Esophagus muscularis mucosa (tissue), 3 donors: ENCODE measurements around the gene PRXL2B.
"Not testable (repeated sequence)": the region's sequence is repeated elsewhere in the genome, so short reads cannot be mapped to it uniquely, and the experiment has no call there.

Source experiments
- POLR2A ChIP-seq: fragments of 450-650 bp; IDR thresholded peaks from one replicate; pipeline ENCODE4 v1.6.1; 2017; ENCODE audit warnings: antibody characterized with exemption, moderate library complexity, mild to moderate bottlenecking, low read depth
- TF ChIP-seq, protein P1 (sequence below), 3 experiments: fragments of 200-600 bp in 2 of 3; fragments of 450-650 bp in 1 of 3; sonication (generic) in 2 of 3; IDR thresholded peaks; one replicate each; pipeline ENCODE4 v1.5.1; 2017 to 2019; ENCODE audit warnings: antibody characterized with exemption in 3 of 3, mild to moderate bottlenecking in 2 of 3, moderate library complexity in 1 of 3

DNA sequence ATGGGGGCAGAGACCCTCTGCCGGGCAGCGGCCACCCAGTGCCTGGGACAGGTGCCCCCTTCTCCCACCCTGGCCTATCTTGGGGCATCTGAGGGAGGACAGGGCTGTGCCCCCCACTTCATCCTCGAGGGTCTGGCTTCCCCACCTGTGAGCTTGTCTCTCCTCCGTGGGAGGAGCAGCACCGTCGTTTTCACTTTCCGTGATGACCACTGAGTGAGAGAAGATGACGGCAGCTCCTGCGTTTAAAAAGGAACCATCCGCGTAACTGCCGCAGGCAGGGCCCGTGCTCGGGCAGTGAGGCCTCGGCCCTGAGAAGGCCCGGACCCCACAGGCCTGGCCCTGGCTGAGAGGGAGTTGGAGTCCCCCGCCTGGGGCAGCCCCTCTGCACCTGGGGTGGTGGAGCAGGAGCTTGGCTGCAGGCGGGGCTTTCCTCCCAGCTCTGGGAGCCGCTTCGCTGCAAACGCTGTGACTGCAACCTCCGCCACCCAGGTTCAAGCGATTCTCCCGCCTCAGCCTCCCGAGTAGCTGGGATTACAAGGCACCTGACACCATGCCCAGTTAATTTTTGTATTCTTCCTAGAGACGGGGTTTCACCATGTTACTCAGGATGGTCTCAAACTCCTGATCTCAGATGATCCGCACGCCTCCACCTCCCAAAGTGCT lies 37.1 kb upstream of the PRXL2B start:
- TF ChIP-seq, protein P1, sequence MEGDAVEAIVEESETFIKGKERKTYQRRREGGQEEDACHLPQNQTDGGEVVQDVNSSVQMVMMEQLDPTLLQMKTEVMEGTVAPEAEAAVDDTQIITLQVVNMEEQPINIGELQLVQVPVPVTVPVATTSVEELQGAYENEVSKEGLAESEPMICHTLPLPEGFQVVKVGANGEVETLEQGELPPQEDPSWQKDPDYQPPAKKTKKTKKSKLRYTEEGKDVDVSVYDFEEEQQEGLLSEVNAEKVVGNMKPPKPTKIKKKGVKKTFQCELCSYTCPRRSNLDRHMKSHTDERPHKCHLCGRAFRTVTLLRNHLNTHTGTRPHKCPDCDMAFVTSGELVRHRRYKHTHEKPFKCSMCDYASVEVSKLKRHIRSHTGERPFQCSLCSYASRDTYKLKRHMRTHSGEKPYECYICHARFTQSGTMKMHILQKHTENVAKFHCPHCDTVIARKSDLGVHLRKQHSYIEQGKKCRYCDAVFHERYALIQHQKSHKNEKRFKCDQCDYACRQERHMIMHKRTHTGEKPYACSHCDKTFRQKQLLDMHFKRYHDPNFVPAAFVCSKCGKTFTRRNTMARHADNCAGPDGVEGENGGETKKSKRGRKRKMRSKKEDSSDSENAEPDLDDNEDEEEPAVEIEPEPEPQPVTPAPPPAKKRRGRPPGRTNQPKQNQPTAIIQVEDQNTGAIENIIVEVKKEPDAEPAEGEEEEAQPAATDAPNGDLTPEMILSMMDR (IDR thresholded peaks at IDR 0.05), result not testable (repeated sequence)
- TF ChIP-seq POLR2A, result not testable (repeated sequence)
